GM12891 (cell line): Measurements from ENCODE around the gene TBC1D22A.
"Not testable (repeated sequence)": the region's sequence is repeated elsewhere in the genome, so short reads cannot be mapped to it uniquely, and the experiment has no call there.

Source experiments
- DNase-seq: peaks from one replicate; pipeline ENCODE4 v3.0.0; 2011; ENCODE audit warnings: low spot score; ENCODE audit not compliant: insufficient read length
- FAIRE-seq: peaks from 2 replicates; lab custom pipeline; 2011; peaks lifted over from hg19 to GRCh38; lab: Jason Lieb, UNC
- PAX5 ChIP-seq: IDR thresholded peaks from 2 replicates; pipeline ENCODE4 v1.6.1; 2011; ENCODE audit warnings: low read length, moderate library complexity, mild to moderate bottlenecking; ENCODE audit not compliant: insufficient read depth, severe bottlenecking
- POLR2A ChIP-seq: IDR thresholded peaks from 2 replicates; pipeline ENCODE4 v1.6.1; 2011; ENCODE audit warnings: low read depth, low read length, control low read depth
- POLR2AphosphoS5 ChIP-seq: IDR thresholded peaks from 2 replicates; pipeline ENCODE4 v1.6.1; 2011; ENCODE audit warnings: low read depth, low read length, control low read depth
- POU2F2 ChIP-seq: IDR thresholded peaks from 2 replicates; pipeline ENCODE4 v1.6.1; 2011; ENCODE audit warnings: low read depth, mild to moderate bottlenecking, control low read depth, low read length, moderate library complexity
- SPI1 ChIP-seq: IDR thresholded peaks from 2 replicates; pipeline ENCODE4 v1.6.1; 2011; ENCODE audit warnings: low read depth, low read length, control low read depth
- TAF1 ChIP-seq: IDR thresholded peaks from 2 replicates; pipeline ENCODE4 v1.6.1; 2011; ENCODE audit warnings: low read depth, low read length, control low read depth

Gene TBC1D22A

DNA sequence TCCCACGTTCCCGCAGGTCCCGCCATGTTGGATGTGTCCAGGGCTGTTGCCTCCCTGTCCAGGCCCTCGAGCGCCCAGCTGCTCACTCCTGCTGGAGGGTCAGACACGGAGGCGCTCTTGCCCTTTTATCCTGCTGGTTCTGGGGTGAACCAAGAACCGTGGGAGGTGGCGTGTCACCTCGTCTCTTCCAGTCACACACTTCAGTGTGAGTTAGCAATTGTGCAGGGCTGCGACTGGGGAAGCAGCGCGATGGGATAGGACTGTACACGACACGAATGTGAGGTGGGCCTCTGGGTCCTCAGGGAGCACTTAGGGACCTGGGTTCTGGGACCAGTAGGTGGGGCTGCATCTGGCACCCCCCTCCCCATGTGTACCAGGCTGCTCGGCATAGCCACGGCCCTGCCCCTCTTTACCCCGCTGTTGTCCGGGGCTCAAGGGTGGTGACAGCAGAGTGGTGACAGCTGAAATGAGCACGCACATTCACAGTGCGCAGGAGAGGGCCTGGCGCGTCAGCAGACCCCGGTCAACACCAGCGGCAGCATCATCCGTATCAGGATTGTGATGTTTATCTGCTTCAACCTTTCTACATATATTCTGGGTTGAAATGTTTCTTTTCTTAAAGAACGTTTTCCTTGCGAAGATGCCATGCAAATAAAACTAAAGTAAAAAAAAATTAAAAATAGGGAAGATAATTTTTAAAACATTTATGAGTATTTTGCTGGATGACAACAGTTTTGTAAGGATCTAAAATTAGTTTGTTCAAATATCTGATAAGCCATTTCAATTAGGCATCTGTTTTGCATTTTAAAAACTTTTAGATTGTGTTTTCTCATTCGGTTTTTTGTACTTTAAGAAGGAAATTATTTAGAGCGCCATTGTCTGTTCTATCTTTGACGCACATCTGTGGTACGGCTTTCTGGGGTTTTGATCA lies 210.7 kb downstream of the TBC1D22A start:
- no peak for DNase-seq
- TF ChIP-seq POLR2A = no peak
- no peak for TF ChIP-seq POLR2AphosphoS5
- no peak for TF ChIP-seq SPI1
- TF ChIP-seq TAF1 = no peak
- TF ChIP-seq POU2F2 = no peak
- TF ChIP-seq PAX5 = no peak
- FAIRE-seq = no peak

DNA sequence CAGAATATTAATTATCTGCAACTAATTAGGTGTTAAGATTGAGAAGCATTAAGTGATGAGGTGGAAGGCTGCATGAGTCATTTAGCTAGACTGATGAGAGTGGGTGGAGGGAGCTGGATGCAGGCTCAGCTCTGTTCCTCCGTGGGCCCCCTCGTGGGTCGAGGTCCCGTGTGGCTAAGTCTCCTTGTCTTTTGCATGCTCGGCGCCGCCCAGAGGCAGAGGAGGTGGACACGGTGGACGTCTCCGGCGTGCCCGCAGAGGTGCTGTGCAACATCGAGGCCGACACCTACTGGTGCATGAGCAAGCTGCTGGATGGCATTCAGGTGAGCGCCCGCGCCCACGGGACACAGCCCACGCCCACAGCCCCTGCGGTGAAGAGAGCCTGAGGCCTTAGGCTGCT lies 211.6 kb downstream of the TBC1D22A start:
- FAIRE-seq = no peak
- DNase-seq = no peak
- TF ChIP-seq SPI1 (no peak), POLR2A (no peak), POU2F2 (no peak), POLR2AphosphoS5 (no peak)

DNA sequence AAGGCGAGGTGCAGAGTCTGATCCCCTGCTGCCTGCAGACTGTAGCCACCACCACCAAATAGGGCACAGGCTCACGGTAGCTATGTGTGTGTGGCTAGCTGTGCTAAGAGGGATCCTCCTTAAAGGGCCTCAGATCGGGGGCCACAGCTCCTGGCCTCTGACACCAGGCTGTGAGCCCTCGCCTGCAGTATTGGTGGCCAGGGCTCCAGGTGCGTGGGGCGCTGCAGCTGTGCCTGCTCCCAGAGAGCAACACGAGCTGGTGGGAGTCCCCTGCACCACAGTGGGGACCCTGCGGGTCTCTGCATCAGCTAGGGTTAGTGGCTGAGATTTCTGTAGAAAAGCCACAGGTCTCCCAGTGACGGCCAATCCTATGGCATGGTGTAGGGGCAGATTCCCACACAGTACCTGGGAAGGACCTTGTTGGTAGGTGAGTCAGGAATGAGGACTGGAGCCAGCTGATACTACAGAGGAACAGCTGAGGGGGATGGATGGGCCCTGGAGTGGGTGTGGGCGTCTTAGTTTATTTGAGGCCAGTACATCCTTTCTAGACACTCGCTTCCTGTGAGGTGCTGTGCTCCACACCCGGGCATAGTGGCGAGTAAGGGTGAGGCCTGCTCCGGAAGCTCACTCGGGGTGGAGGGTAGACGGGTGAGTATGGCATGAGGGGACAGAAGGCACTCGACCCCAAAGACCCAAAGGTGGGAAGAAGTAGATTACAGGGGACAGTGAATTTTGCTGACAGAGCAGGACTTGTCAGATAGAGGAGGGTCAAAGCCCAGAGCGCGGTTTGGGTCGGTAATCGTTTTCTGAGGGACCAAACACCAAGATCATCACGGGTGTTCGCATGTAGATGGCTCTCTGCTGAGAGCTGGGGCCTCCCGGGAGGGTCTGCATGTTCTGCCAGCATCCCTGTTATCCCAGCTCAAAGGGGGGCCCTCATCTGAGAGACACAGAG lies 212.5 kb downstream of the TBC1D22A start:
- TF ChIP-seq POLR2AphosphoS5 (no peak), SPI1 (no peak), POU2F2 (no peak), TAF1 (no peak), PAX5 (no peak), POLR2A (no peak)
- no peak for DNase-seq
- FAIRE-seq = no peak

- TF ChIP-seq POLR2A (no peak), POLR2AphosphoS5 (no peak), PAX5 (no peak), POU2F2 (no peak), SPI1 (no peak), TAF1 (no peak)
- FAIRE-seq = no peak
- no peak for DNase-seq
Observed at GRCh38 chr22:46976143-46976542, 213.7 kb downstream of the TBC1D22A start.

DNA sequence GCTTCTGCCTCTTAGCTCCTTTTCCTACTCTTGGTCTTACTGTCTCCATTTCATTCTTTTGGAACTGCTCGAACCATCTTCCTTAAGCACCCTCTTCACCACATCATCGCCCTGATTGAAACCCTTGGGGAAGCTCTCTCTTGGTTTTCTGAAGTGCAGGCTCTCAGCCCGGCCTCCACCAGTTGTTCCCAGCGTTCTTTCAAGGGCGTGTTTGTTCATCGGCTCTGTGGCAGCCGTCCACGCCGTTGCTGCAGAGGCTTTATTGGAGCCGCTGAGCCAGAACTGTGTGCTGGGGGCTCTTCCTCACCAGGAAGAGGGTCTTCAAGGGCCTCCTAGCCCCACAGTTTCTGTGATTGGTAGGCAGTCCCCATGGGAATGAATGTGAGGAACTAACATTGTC lies 214.1 kb downstream of the TBC1D22A start:
- TF ChIP-seq POU2F2 (no peak), TAF1 (no peak), POLR2A (no peak), SPI1 (no peak), POLR2AphosphoS5 (no peak), PAX5 (no peak)
- DNase-seq = no peak
- FAIRE-seq = no peak

- no peak for FAIRE-seq
- DNase-seq = no peak
Observed at GRCh38 chr22:46977656-46978343, 215.3 kb downstream of the TBC1D22A start.

DNA sequence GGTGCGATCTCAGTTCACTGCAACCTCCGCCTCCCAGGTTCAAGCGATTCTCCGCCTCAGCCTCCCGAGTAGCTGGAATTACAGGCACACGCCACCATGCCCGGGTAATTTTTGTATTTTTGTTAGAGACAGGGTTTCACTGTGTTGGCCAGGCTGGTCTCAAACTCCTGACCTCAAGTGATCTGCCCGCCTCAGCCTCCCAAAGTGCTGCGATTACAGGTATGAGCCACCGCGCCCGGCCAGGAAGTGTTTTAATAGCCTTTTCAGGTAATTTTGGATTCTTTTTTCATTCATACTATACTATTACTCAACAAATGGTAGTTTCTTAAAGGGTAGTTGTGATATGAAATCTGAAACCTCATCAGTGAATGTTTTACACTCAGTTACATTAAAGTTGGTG lies 216.2 kb downstream of the TBC1D22A start:
- not testable (repeated sequence) for FAIRE-seq, DNase-seq

More at GRCh38 chr22:46977656-46978343, 215.3 kb downstream of the TBC1D22A start:
- TF ChIP-seq TAF1 (no peak), SPI1 (no peak), POLR2A (no peak)

DNA sequence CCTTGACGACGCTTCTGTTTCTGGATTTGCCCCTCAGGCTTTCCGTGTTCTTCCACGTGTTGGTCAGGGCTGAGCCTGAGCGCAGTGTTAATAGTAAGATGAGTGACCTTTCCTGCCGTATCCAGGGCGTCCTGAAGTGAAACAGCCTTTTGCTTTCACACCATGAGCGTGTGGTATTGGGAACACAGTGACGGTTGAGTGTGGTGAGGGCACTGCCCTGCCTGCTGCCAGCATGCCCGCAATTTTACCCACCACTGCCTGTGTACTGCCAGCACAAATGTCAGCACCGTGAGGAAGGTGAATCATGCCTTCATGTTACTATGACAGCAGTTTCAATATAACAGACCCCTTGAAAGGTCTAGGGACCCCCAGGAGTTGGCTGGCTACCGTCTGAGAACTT lies 217.1 kb downstream of the TBC1D22A start:
- no peak for FAIRE-seq

GRCh38 chr22:46980392-46980791 lies 217.9 kb downstream of the TBC1D22A start:
- no peak for TF ChIP-seq POU2F2
- TF ChIP-seq TAF1 = no peak
- no peak for TF ChIP-seq POLR2A
- no peak for TF ChIP-seq SPI1
- TF ChIP-seq PAX5 = no peak
- no peak for TF ChIP-seq POLR2AphosphoS5
- DNase-seq (no peak), FAIRE-seq (no peak)

More for the DNA sequence above, 217.1 kb downstream of the TBC1D22A start:
- TF ChIP-seq POLR2A (no peak), POLR2AphosphoS5 (no peak), SPI1 (no peak), TAF1 (no peak), PAX5 (no peak), POU2F2 (no peak)
- no peak for DNase-seq
